Frontal cortex (tissue), 4 donors: ENCODE data around the gene AIPL1. TPM values are rescaled to one million over a fixed set of nuclear protein-coding genes. Genes with fewer than 3 reads are reported as not detected.

Source experiments
- DNase-seq, 2 donors: peaks; one replicate each; pipeline ENCODE4 v3.0.0; 2012; ENCODE audit warnings: low spot score in 2 of 2
- FAIRE-seq: peaks from 2 replicates; lab custom pipeline; 2012; peaks lifted over from hg19 to GRCh38; lab: Jason Lieb, UNC
- total RNA-seq: library from RNA; depleted of rRNA; stranded (reverse); fragments of >200 nt; gene quantifications from one replicate; pipeline ENCODE4 v1.2.3, GENCODE V29; 2014
- donor health status: control.
- donor health status: control.
- donor health status: control.

Gene AIPL1
- total RNA-seq, 1 donor from 2014 or later = not detected

DNA sequence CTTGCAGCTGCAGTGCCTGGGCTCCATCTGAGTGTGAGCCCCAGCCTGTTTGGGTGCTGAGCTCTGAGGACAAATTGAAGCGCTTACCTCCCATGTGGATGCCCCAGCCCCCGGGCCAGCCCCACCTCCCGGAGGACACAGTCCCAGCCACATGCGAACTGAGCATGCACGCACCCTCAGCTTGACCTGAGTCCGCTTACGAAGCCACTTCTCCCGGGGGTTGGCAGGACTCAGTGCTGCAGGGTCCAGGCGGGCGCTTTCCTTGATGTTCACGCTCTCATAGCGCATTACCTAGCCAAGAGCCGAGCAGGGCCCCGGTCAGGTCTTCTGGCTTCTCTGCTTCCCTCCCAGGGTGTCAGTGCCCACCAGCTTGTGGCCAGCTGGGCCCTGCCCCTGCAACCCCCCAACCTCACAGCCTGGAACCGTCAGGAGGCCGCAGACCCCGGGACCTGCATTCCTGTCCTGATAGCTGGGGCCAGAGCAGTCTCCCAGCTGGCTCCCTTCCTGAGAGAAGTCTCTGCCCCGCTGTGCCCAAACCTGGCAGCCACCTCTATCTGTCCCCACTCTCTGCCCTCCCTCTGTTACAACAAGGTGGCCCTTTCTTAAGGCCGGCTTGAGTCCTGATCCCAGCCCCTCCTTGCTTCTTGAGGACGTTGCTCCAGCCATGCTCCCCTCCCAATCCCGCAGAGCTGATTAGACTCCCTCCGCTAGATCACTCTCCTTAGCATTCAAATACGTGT lies 33.3 kb upstream of the AIPL1 start:
- no peak for FAIRE-seq
- DNase-seq = no peak

- FAIRE-seq = no peak
- DNase-seq = no peak
Measured at GRCh38 chr17:6467567-6467966, 32.6 kb upstream of the AIPL1 start.

- DNase-seq = no peak
- no peak for FAIRE-seq
Measured at GRCh38 chr17:6465206-6466003, 30.5 kb upstream of the AIPL1 start.

- no peak for FAIRE-seq
- DNase-seq = no peak
Measured at GRCh38 chr17:6464446-6465041, 29.6 kb upstream of the AIPL1 start.

GRCh38 chr17:6463616-6464445 lies 28.9 kb upstream of the AIPL1 start:
- FAIRE-seq (no peak), DNase-seq (no peak)

GRCh38 chr17:6462692-6463091 lies 27.8 kb upstream of the AIPL1 start:
- no peak for DNase-seq
- no peak for FAIRE-seq

- no peak for FAIRE-seq
- no peak for DNase-seq
Measured at GRCh38 chr17:6461792-6462524, 27.0 kb upstream of the AIPL1 start.

DNA sequence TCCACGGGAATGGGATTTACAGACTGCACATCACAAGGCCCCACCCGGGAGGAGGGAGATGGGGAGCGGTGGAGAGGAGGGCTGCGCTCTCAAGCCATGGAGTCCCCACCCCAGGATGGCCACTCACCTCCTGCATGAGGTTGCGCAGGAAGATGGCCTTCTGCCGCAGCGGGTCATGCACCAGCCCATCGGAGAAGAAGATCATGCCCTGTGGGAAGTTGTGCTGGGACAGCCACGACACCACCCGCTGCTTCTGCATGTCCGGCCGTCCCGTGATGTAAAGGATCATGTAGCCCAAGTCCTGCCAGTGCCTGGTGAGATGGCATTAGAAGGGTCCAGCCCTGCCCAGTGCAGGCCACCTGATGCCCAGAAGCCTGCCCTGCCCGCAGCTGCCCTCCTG lies 26.3 kb upstream of the AIPL1 start:
- FAIRE-seq = no peak
- no peak for DNase-seq

- DNase-seq (no peak), FAIRE-seq (no peak)
Measured at GRCh38 chr17:6460531-6461161, 25.7 kb upstream of the AIPL1 start.

- FAIRE-seq = no peak
- no peak for DNase-seq
Measured at GRCh38 chr17:6458460-6458950, 23.6 kb upstream of the AIPL1 start.

DNA sequence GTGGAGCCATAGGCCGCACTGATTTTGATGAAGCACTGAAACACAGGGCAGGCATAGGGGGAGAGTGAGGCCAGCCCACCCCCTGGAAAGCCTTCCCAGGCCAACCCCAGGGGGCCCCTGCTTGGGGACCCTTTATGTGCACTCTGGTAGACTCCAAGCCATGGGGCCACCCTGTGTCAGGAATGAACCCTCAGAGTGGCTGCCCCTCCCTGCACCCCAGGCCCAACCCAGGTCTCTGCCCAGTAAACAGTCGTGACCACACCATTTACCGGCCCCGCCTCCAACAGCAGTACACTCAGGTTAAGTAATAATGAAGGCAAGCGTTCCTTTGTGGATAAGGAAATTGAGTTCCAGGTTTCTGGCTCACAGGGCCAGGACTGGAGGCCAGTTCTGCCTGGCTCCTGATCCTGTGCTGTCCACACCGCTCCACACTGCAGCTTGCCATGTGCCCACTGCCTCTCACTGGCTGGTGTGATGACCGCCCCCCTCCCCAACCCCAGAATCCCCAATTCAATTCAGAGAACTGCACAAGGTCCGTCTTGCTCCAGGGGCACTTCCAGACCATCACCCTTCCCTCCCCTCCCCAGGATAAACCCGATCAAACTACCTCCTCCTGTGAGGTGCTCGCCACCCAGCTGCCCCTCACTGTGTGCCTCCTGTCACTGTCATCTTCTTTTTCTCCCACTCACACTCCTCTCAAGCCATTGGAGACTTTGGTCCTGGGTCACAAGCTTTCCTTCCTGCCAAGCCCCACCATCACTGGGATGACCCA lies 23.0 kb upstream of the AIPL1 start:
- no peak for FAIRE-seq
- no peak for DNase-seq

DNA sequence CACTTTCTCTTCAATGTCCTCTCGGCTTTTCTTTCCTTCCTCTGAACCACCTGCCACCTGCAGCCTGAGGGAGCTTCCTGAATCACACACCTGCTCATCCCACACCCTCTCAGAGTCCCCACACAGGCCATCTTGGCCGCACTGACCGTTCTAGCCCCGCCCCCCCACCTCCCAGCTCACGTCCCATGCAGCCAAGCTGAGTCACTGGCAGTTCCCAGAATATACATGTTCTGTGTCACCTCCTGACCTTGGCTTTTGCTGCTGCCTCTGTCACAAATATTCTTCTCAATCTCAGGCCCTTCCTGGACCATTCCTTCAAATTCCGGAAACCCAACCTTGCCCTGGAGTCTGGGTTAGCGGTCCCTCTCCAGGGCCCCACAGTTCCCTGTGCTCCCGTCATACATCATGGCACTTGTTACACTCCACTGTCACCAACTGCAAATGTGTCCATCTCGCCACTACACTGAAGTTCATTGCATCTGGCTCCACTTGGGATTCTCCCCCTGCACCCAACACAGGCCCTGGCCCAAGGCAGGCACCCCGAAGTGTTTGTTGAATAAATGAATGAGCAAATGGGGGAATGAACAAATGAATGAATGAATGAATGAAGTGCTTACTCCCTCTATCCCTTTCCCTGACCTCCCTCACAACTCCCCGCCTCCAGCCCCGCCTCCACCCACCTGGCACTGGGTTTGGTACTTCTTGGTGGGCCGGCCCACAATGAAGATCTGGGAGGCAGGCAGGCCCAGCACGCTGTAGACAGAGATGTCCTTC lies 22.2 kb upstream of the AIPL1 start:
- DNase-seq (no peak), FAIRE-seq (no peak)

DNA sequence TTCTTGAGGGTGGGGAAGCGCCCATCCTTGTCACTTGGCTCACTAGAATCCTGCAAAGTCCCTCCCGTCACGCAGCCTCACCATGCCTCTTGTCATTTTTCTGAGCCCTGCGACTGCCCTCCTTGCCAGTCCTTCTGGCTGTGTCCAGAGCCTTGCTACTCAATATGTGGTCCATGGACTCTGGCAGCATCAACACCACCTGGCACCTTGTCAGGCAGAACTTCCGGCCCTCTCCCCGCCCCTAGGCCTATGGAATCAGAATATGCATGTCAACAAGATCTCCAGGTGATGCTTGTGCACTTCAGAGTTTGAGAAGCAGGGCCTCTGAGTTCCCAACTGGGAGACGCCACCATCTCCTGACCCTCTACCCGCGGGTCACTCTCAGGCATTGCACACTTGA lies 21.4 kb upstream of the AIPL1 start:
- DNase-seq (no peak), FAIRE-seq (no peak)

DNA sequence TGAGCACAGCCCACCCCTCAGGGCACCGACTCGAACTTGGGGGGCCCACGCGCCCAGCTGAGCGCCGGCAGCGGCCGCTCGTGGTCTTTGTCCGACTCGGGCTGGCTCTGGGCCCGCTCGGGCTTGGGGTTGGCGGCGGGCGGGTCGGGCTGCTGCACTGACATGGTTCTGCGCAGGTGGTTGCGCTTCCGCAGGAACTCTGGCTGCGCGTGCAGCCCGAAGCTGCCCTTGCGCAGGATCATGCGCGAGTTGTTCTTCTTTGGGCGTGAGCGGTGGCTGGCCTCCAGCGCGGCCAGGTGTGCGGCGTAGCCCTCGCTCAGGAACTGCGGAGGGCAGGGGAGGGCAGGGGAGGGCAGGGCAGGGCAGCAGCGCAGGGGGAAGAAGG lies 20.4 kb upstream of the AIPL1 start:
- FAIRE-seq (no peak), DNase-seq (no peak)

DNA sequence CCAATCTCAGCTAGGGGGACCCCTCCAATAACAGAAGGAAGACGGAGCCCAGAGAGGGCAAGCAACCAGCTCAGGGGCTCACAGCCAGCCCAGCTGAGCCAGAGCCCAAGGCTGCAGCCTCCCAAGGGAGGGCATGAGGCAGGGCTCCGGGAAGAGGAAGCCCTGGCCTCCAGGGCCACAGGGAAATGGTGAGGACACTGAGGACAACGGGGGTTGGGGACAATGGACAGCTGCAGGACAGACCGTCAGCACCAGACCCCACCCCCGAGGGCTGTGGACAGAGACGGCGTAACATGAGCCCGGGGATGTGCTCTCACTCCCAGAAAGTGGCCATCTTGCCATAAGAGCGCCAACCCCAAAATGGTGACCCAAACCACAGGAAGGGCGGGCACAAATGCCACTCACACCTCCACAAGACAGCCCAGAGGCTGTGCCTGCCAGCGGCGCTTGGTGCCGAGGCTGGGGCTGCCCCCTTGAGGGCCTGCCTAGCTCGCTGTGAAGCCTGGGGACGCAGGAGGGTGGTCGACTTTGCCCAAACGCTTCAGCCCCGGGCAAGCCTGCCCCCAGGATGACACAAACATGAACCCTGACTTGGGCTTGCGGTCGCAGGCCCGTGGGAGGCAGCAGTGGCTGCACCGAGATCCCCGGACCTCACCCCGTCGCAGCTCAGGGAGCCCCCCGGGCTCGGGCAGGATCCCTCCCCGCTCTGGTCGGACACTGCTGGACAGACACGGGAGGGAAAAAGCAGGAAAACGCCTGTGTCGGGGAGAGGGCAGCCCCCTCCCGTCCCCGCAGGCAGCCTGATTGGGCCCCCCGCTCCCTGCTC lies 19.8 kb upstream of the AIPL1 start:
- no peak for FAIRE-seq

DNA sequence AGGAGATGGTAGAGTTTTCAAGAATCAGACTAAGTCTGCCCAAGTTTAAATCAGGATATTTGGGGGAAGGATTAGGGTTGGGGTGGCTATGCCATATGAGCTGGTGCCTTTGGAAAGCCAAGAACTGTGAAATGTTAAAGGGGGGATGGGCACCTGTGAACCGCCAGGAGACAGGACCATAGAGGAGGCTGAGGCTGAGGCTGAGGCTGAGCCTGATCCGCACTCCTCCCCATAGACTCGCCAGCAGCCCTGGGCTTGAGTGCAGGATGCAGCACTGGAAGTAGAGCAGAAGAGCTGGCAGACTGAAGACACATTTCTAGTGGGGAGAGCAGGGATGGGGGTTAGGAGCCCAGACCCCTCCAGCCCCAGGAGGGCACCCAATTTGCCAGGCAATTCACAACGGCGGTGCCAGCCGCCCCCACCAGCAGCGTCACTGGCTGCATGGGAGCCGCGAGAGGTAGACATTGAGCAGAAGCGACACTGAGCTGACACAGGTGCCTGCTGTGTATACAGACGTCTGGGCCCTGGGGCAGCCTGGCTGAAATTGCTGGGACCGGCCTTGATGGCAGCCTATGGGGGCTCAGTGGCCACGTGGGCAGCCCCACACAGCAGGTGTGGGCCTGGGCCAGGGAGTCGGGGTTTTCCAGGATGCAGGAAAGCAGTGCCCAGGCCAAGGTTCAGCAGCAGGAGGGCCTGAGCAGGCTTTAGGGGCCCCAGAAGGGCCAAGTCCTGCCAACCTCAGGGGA lies 18.5 kb upstream of the AIPL1 start:
- FAIRE-seq (no peak), DNase-seq (no peak)

More for the DNA sequence above, 19.8 kb upstream of the AIPL1 start:
- DNase-seq = no peak
